OCI-LY1 (cell line): ENCODE data around the gene ARAP1.

Experiments used
- CTCF ChIP-seq: fragments of 200-600 bp; sonication (generic), shearing (Covaris generic); IDR thresholded peaks from 2 replicates; pipeline ENCODE4 v1.5.1; 2017; ENCODE audit warnings: mild to moderate bottlenecking, antibody characterized with exemption, low read length, moderate library complexity, mixed read lengths
- EZH2 ChIP-seq: fragments of 200-600 bp; sonication (generic), shearing (Covaris generic); IDR thresholded peaks from 2 replicates; pipeline ENCODE4 v1.8.0; 2017; ENCODE audit warnings: borderline replicate concordance, mixed run types, mild to moderate bottlenecking, antibody characterized with exemption, low read length, moderate library complexity, mixed read lengths

- TF ChIP-seq CTCF (no peak), EZH2 (no peak)
Measured at GRCh38 chr11:72703267-72704008, 48.8 kb downstream of the ARAP1 start.
